Urothelium cell line (cell line): ENCODE data around the gene HAPLN2.

Experiments
- DNase-seq: peaks from one replicate; pipeline ENCODE4 v3.0.0; 2011; ENCODE audit warnings: low spot score, mixed read lengths
- FAIRE-seq: peaks from 2 replicates; lab custom pipeline; 2011; peaks lifted over from hg19 to GRCh38; lab: Jason Lieb, UNC

HAPLN2 gene

GRCh38 chr1:156659661-156659987 lies 40.4 kb downstream of the HAPLN2 start:
- no peak for DNase-seq
- FAIRE-seq = no peak

DNA sequence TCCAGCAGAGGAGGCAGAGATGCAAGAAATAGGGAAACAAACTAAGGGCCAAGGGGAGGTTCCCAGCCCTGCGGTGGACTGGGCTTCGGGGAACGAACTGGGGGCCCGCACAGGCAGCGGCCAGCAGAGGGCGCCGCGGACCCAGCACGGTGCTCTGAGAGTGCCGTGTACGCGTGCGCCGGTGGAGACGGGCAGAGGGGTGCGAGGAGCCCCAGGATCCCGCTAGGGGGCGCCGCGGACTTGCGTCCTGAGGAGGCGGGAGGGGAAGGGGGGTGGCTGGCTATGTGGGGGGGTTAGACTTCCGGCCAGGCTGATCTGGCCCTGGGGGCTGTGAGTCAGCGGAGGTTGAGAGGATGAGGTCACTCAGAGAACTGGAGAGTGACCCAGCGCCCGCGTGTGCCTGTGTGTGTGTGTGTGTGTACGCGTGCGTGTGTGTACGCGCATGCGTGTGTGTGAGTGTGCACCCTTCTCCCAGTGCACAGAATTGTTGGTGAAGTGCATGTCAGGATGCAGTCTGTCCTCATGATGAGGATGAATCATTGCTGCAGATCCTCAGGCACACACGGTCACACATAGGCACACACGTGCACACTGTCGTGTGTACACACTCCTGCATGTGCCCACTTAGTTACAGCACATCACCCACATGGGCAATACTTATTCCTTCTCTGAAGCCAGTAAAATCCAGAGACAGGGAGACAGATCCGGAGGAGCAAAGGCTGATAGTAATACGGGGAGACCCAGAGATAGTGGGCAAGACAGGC lies 41.0 kb downstream of the HAPLN2 start:
- FAIRE-seq (peak; percentile 89), DNase-seq (peak; percentile 99)

DNA sequence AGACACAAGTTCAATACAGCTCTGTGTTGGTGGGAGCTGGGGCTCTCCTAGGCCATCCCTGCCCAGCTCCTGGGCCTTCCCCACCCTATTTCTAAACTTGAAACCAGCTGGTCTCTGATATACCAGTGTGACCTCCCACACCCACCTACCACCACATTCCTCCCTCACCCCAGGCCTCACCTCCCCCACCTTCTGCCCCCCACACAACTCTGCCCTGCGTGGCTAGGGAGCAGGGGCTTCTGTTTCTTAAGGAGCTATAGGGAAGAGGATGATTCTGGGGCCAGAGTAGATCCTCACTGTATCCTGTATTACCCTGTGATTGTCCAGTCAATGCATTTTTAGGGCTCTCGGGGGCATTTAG lies 41.5 kb downstream of the HAPLN2 start:
- DNase-seq = no peak
- no peak for FAIRE-seq

DNA sequence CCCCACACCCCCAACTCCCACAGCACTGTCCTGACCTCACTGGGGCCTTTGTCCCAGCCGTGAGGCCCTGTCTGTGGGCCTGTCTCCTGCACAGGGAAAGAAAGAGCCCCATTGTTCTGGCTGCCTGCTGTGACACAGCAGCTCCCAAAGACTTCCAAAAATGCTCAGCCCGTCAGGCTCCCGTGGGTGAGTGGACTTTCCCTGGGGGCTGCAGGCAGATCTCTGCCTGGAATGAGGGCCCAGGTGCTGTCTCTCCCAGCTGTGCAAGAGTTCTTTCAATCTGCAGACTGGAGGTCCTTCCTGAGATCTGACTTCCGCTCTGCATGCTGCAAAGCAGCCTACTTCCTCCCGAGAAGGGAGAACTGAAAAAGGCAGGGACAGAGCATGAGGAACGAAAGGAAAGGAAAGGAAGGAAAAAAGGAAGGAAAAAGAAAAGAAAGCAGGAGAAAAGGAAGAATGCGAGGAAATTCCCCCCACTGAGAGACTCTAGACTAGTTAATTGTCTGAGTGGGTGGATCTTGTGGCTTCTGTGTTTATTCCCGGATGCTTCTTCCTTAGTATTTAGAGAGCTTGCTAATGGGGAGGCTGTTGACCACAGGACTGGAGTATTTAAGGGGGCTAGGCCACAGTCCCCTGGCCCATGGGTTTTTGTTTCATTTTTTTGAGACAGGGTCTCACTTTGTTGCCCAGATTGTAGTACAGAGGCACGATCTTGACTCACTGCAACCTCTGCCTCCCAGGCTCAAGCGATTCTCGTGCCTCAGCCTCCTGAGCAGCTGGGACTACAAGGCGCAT lies 43.0 kb downstream of the HAPLN2 start:
- DNase-seq = peak; percentile 48
- FAIRE-seq = no peak

DNA sequence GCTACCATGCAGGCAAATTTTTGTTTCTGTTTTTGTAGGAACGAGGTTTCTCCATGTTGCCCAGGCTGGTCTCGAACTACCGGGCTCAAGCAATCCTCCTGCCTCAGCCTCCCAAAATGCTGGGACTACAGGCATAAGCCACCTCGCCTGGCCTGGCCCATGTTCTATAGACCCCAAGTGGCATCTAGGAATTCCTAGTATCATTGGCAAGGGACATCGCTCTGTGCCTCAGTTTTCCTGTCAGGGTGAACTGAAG lies 43.5 kb downstream of the HAPLN2 start:
- DNase-seq (no peak), FAIRE-seq (no peak)

- FAIRE-seq (no peak), DNase-seq (peak; percentile 73)
Measured at GRCh38 chr1:156663178-156663577, 44.0 kb downstream of the HAPLN2 start.

DNA sequence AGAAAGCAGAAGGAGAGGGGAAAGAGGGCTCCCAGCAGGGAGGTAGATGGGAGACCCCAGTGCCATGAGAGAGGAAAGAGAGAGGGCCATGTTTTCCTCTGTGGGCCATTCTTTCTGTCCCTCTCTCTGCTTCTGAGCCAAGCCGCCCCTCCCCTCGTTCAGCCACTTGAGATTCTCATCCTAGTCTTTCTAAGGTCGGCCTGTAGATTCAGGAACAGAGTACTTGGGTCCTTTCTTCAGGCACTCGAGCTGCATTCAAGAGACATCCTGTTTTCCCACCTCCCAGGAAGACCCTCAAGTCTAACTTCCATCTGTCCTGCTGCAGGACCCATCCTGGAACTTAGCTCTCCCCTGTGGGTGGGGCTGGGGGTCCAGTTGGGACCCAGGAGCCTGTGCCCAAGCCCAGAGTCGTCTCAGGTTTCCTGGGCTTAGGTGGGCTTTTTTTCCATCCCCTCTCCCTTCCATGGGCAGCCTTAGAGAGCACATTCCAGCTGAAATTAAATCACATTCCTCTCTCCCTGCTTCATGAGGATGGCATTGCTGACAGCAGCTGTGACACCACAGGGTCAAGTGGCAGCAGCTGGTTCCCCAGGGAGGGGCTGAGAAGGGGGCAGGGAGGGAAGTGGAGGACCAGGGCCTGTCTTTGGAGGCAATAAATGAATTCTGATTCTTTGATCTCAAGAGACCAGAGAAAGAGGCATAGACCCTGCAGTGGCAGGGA lies 45.0 kb downstream of the HAPLN2 start:
- DNase-seq (peak; percentile 57), FAIRE-seq (no peak)

DNA sequence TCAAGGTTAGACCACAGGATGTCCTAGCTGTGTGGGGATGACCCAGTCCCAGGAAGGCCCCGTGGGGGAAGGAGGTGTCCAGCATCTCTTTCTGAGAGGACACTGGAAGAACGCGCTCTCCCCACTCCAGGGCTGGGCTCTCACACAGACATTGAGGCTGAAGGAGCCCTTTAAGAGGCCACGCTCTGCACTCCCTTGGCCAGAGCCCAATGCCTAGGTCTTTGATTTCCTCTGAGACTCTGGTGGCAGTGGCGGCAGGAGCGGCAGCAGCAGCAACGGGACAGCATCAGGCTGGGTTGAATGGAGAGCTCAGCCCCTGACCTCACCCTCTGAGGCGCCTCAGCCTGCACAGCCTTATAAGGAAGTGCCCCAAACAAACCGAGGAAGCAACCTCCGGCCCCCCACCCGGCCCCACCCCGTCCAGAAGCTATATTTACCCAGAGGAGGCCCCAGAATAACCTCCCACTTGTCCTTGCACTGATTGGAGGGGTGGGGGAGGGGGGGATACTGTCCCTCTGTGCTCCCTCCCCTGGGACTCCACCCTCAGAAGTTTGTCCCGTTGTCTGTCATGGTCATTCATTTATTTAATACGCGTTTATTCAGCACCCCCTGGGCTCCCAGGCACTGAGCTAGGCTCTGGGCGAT lies 45.7 kb downstream of the HAPLN2 start:
- DNase-seq (peak; percentile 41), FAIRE-seq (no peak)

GRCh38 chr1:156665539-156665938 lies 46.3 kb downstream of the HAPLN2 start:
- no peak for DNase-seq
- FAIRE-seq = no peak

DNA sequence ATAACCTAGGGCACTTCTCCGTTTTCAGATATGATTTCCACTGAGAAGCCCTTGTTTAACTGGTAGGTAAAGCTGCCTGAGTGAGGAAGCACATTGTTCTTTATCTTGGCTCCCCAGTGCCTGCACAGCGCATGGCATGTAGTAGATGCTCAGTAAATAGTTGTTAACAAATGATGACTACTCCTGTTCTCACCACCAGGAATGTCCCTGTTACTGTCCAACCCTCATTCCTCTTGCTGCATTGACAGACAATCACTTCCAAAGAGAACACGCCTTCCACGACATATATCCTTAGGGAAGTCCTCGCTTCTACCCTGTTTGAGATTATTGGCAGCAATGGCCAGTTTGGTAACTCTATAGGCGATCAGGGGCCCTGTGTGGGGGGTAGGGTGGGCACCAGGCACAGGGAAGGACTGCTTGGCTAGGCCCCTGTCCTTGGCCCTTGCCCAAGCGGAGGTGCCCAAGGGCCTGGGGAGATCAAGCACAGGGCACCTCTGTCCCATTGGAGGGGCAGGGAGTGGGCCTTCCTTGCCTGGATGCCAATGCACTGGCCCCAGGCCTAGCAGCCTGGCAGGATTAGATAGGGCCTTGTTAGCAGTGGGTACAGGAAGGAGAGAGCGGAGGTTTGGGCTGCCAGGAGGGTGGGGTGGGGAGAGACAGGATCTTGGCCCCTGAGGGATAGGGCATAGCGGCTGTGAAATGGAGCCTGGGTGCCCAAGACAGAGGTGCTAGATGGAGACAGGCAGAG lies 47.8 kb downstream of the HAPLN2 start:
- DNase-seq (no peak), FAIRE-seq (no peak)

GRCh38 chr1:156667610-156667967 lies 48.4 kb downstream of the HAPLN2 start:
- DNase-seq = no peak
- FAIRE-seq = no peak

DNA sequence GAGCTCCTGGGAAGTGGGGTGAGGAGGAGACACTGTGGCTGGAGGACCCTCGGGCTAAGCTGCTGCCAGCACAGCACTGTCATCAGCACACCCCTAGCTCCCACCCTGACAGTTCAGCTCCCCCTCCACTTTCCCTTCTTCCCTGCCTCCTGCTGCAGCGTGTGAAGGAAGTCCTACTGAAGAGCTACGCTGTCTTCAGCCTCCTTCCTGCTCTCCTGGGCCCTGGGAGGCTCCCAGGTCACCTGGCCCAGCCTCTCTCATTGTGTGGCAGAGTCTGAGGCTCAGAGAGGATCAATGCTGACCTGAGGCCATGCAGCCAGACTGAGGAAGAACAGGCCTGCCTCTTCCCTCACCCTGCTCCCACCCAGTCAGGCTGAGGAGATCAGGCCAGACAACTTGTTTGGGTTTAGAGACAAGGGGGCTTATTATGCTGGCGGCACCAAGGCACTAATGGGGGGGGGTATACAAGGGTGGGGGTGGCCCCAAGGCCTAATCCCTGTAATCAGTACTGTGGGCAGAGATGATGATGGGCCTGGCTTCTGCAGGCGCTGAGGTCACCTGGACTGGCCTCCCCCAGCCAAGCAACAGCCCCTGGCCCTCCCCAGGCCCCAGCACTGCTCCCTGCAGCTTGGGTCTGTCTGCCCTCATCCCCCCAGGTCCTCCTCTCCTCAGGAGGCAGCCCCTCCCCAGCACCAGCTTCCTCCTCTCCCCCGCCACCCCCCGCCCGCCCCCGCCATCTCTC lies 48.9 kb downstream of the HAPLN2 start:
- no peak for FAIRE-seq
- DNase-seq = no peak

DNA sequence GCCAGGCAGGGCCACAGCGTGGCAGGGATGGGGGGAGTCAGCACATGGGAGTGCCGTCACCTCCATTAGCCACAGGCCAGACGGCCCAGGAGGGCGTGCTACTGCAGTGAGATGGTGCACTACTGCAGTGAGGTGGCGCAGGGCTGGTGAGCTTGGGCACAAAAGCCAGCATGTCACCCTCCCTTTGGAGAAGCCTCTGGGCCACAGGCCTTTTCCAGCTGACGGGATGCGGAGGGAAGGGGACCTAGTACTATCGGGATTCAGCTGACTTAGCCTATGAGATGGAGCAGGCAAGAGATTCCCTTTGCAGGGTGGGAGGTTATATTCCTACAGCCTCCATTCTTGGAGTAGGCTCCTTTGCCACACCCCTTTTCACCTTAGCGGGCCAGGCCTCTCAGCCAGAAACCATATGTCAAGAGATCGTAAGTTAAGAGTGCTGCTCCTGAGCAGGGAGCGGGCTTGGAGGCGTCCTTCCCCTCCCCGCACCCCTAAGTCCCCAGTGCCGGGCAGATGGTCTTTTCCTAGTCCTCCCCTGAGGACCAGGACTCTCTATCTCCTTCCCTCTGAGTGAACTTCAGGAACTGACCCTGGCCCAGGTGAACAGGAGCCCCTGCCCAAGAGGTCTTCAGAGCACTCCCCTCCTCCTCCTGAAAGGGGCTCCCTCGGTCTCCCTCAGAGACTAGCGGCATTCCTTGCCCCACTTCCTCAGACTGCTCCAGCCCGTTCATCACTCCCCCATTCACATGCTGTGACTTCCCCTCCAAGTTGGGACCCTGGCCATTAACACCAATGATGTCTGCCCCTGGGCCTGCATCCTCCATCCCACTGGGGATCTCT lies 49.8 kb downstream of the HAPLN2 start:
- FAIRE-seq (no peak), DNase-seq (no peak)

- FAIRE-seq = no peak
- DNase-seq = no peak
Measured at GRCh38 chr1:156669794-156670193, 50.6 kb downstream of the HAPLN2 start.

GRCh38 chr1:156670359-156670758 lies 51.1 kb downstream of the HAPLN2 start:
- DNase-seq = no peak
- no peak for FAIRE-seq

DNA sequence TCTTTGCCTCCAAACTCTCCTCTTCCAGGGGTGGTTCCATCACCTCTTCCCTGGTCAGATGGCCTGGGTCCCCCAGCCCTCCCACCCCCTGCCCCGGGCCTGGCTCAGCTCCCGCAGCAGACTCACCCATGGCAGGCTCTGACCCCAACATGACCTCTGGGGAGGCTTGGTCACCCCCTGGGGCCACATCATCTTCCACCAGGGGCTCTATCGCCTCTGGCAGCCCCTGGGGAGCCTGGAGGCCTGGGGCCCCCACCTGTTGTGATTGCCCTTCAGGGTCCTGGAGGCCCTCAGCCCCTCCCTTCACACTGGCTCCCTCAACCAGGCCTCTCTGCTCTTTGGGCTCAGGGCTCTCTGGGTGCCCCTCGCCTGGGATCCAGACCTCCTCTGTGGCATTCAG lies 51.6 kb downstream of the HAPLN2 start:
- FAIRE-seq = no peak

DNA sequence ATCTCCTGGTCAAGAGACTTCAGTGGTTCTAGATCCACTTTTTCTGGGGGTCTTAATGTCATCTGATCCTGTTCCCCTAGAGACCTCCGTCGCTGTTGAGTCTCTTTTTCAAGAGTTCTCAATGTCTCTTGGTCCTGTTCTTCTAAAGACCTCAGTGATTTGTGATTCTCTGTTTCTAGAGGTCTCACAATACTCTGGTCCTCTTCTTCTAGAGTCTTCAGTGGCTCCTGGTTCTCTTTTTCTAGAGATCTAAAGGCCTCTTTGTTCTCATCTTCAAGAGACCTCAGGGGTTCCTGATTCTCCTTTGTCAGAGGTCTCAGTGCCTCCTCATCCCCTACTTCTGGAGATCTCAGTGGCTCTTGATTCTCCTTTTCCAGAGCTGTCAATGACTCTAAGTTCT lies 52.6 kb downstream of the HAPLN2 start:
- FAIRE-seq = no peak
- DNase-seq = no peak

More for the DNA sequence above, 51.6 kb downstream of the HAPLN2 start:
- DNase-seq = no peak

GRCh38 chr1:156673387-156674121 lies 54.3 kb downstream of the HAPLN2 start:
- FAIRE-seq (no peak), DNase-seq (no peak)
